ENCODE results near the gene CHST11.
A peak's percentile ranks its signal among the peaks of the same experiment; 100 is the strongest.

Gene CHST11

GRCh38 chr12:104634044-104634443 is 177.3 kb downstream of the CHST11 start:
- H3K4me1 ChIP-seq (ENCODE audit: control insufficient read depth in 1 of 2, insufficient read depth in 2 of 2, low read length in 2 of 2): peaks cover 0 to 5% of the 10 kb centered on the region in 2 donors

GRCh38 chr12:104634852-104635251 is 178.1 kb downstream of the CHST11 start:
- Histone ChIP-seq H3K4me1 (ENCODE audit: control insufficient read depth in 1 of 2, insufficient read depth in 2 of 2, low read length in 2 of 2) (peaks cover 0 to 7% of the 10 kb centered on the region in 2 donors), H3K4me3 (ENCODE audit: low read depth in 1 of 2, low read length in 2 of 2) (no peak overlapping the region), H3K36me3 (ENCODE audit: control insufficient read depth in 1 of 2, insufficient read depth in 2 of 2, low read length in 2 of 2) (no peaks in the 10 kb centered on the region), H3K27ac (ENCODE audit: low read length) (no peak overlapping the region), H3K9me3 (ENCODE audit: control insufficient read depth in 1 of 2, low read length in 2 of 2) (no peaks in the 10 kb centered on the region), H3K27me3 (ENCODE audit: low read depth, low read length) (no peaks in the 10 kb centered on the region)

More at GRCh38 chr12:104634044-104634443, 177.3 kb downstream of the CHST11 start:
- Histone ChIP-seq H3K9me3 (ENCODE audit: control insufficient read depth in 1 of 2, low read length in 2 of 2) (no peaks in the 10 kb centered on the region), H3K4me3 (ENCODE audit: low read depth in 1 of 2, low read length in 2 of 2) (no peak overlapping the region), H3K36me3 (ENCODE audit: control insufficient read depth in 1 of 2, insufficient read depth in 2 of 2, low read length in 2 of 2) (no peaks in the 10 kb centered on the region), H3K27me3 (ENCODE audit: low read depth, low read length) (no peaks in the 10 kb centered on the region), H3K27ac (ENCODE audit: low read length) (no peak overlapping the region)

GRCh38 chr12:104635607-104636343 is 179.0 kb downstream of the CHST11 start:
- no peaks in the 10 kb centered on the region for H3K27me3 ChIP-seq (ENCODE audit: low read depth, low read length)
- H3K9me3 ChIP-seq (ENCODE audit: control insufficient read depth in 1 of 2, low read length in 2 of 2): no peaks in the 10 kb centered on the region

GRCh38 chr12:104636496-104636895 is 179.7 kb downstream of the CHST11 start:
- no peak overlapping the region for H3K27ac ChIP-seq (ENCODE audit: low read length)
- H3K9me3 ChIP-seq (ENCODE audit: control insufficient read depth in 1 of 2, low read length in 2 of 2): peaks cover 0 to 3% of the 10 kb centered on the region in 2 donors
- H3K4me1 ChIP-seq (ENCODE audit: control insufficient read depth in 1 of 2, insufficient read depth in 2 of 2, low read length in 2 of 2): peaks cover 0 to 7% of the 10 kb centered on the region in 2 donors
- H3K36me3 ChIP-seq (ENCODE audit: control insufficient read depth in 1 of 2, insufficient read depth in 2 of 2, low read length in 2 of 2): no peaks in the 10 kb centered on the region
- H3K27me3 ChIP-seq (ENCODE audit: low read depth, low read length): no peaks in the 10 kb centered on the region
- H3K4me3 ChIP-seq (ENCODE audit: low read depth in 1 of 2, low read length in 2 of 2): no peak overlapping the region

More at GRCh38 chr12:104635607-104636343, 179.0 kb downstream of the CHST11 start:
- no peaks in the 10 kb centered on the region for H3K36me3 ChIP-seq (ENCODE audit: control insufficient read depth in 1 of 2, insufficient read depth in 2 of 2, low read length in 2 of 2)
- no peak overlapping the region for H3K27ac ChIP-seq (ENCODE audit: low read length)
- H3K4me1 ChIP-seq (ENCODE audit: control insufficient read depth in 1 of 2, insufficient read depth in 2 of 2, low read length in 2 of 2): peaks cover 0 to 7% of the 10 kb centered on the region in 2 donors
- H3K4me3 ChIP-seq (ENCODE audit: low read depth in 1 of 2, low read length in 2 of 2): no peak overlapping the region

DNA sequence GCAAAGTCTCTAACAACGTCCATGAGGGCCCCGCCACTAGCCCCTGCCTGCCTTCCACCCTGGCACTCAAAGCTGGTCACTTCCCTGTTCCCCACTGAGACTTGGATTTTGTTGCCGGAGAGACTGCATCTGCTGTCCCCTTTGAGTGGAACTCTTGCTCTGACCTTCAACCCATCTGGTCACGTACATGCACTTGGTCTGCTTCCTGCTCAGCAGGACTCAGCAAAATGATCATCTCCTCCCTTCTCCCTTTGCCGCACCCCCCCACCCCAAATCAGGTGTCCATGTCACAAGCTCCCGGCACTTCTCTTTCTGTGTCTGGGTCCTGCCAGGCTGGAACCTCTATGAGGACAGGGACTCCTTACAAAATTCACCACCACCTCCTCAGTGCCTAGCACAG is 180.9 kb downstream of the CHST11 start:
- Histone ChIP-seq H3K4me3 (ENCODE audit: low read depth in 1 of 2, low read length in 2 of 2) (no peak overlapping the region), H3K27ac (ENCODE audit: low read length) (no peak overlapping the region), H3K4me1 (ENCODE audit: control insufficient read depth in 1 of 2, insufficient read depth in 2 of 2, low read length in 2 of 2) (peaks cover 0 to 7% of the 10 kb centered on the region in 2 donors), H3K36me3 (ENCODE audit: control insufficient read depth in 1 of 2, insufficient read depth in 2 of 2, low read length in 2 of 2) (no peaks in the 10 kb centered on the region), H3K9me3 (ENCODE audit: control insufficient read depth in 1 of 2, low read length in 2 of 2) (peaks cover 0 to 3% of the 10 kb centered on the region in 2 donors), H3K27me3 (ENCODE audit: low read depth, low read length) (no peaks in the 10 kb centered on the region)

GRCh38 chr12:104638218-104638850 is 181.6 kb downstream of the CHST11 start:
- Histone ChIP-seq H3K27me3 (ENCODE audit: low read depth, low read length) (no peaks in the 10 kb centered on the region), H3K4me3 (ENCODE audit: low read depth in 1 of 2, low read length in 2 of 2) (no peak overlapping the region), H3K9me3 (ENCODE audit: control insufficient read depth in 1 of 2, low read length in 2 of 2) (peaks cover 0 to 3% of the 10 kb centered on the region in 2 donors), H3K27ac (ENCODE audit: low read length) (no peak overlapping the region), H3K36me3 (ENCODE audit: control insufficient read depth in 1 of 2, insufficient read depth in 2 of 2, low read length in 2 of 2) (no peaks in the 10 kb centered on the region), H3K4me1 (ENCODE audit: control insufficient read depth in 1 of 2, insufficient read depth in 2 of 2, low read length in 2 of 2) (peaks cover 0 to 7% of the 10 kb centered on the region in 2 donors)

DNA sequence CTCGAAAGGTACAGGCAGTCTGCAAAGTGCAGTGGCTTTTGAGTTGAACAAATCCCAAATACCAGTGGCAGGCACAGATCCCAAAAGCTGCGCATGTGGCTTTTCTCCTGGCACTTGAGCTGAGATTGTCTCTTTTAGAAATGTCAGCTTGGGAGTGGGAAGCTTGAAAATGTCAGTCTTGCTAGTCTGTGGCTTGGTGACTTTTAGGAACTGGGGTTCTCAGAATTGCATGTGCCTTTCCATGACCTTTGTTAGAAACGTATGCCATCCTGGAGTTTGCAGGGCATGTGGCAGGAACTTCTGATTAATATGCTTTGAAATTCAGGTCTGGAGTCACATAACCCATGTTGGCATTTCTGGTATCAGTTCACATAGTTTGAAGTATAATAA is 182.1 kb downstream of the CHST11 start:
- peaks cover 0 to 3% of the 10 kb centered on the region in 2 donors for H3K9me3 ChIP-seq (ENCODE audit: control insufficient read depth in 1 of 2, low read length in 2 of 2)
- no peak overlapping the region for H3K4me3 ChIP-seq (ENCODE audit: low read depth in 1 of 2, low read length in 2 of 2)
- peaks cover 0 to 7% of the 10 kb centered on the region in 2 donors for H3K4me1 ChIP-seq (ENCODE audit: control insufficient read depth in 1 of 2, insufficient read depth in 2 of 2, low read length in 2 of 2)
- H3K27me3 ChIP-seq (ENCODE audit: low read depth, low read length): no peaks in the 10 kb centered on the region
- no peaks in the 10 kb centered on the region for H3K36me3 ChIP-seq (ENCODE audit: control insufficient read depth in 1 of 2, insufficient read depth in 2 of 2, low read length in 2 of 2)
- H3K27ac ChIP-seq (ENCODE audit: low read length): no peak overlapping the region

DNA sequence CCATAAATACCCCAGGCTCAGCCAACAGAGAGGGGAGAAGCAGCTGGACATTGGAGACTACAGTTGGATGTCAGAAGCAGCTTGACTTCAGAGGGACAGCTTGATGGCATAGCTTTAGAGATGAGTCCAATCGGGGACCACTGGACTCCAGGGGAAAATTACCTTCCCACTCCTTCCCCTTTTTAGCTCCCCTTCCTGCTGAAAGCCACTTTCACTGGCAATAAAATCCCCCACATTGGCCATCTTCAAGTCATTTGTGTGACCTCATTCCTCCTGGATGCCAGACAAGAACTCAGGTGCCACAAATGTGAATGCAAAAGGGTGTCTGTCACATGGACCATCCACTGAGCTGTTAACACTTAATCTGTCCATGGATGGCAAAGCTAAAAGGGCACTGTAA is 184.2 kb downstream of the CHST11 start:
- H3K36me3 ChIP-seq (ENCODE audit: control insufficient read depth in 1 of 2, insufficient read depth in 2 of 2, low read length in 2 of 2): no peaks in the 10 kb centered on the region
- no peaks in the 10 kb centered on the region for H3K27me3 ChIP-seq (ENCODE audit: low read depth, low read length)
- H3K4me1 ChIP-seq (ENCODE audit: control insufficient read depth in 1 of 2, insufficient read depth in 2 of 2, low read length in 2 of 2): peaks cover 0 to 7% of the 10 kb centered on the region in 2 donors
- H3K4me3 ChIP-seq (ENCODE audit: low read depth in 1 of 2, low read length in 2 of 2): no peak overlapping the region
- H3K9me3 ChIP-seq (ENCODE audit: control insufficient read depth in 1 of 2, low read length in 2 of 2): peaks cover 0 to 3% of the 10 kb centered on the region in 2 donors
- H3K27ac ChIP-seq (ENCODE audit: low read length): no peak overlapping the region

GRCh38 chr12:104641862-104642261 is 185.1 kb downstream of the CHST11 start:
- Histone ChIP-seq H3K27ac (ENCODE audit: low read length) (no peak overlapping the region), H3K9me3 (ENCODE audit: control insufficient read depth in 1 of 2, low read length in 2 of 2) (peaks cover 0 to 3% of the 10 kb centered on the region in 2 donors), H3K27me3 (ENCODE audit: low read depth, low read length) (no peaks in the 10 kb centered on the region), H3K4me3 (ENCODE audit: low read depth in 1 of 2, low read length in 2 of 2) (no peak overlapping the region), H3K36me3 (ENCODE audit: control insufficient read depth in 1 of 2, insufficient read depth in 2 of 2, low read length in 2 of 2) (no peaks in the 10 kb centered on the region), H3K4me1 (ENCODE audit: control insufficient read depth in 1 of 2, insufficient read depth in 2 of 2, low read length in 2 of 2) (peaks cover 0 to 7% of the 10 kb centered on the region in 2 donors)

- Histone ChIP-seq H3K4me1 (ENCODE audit: control insufficient read depth in 1 of 2, insufficient read depth in 2 of 2, low read length in 2 of 2) (peaks cover 0 to 7% of the 10 kb centered on the region in 2 donors), H3K4me3 (ENCODE audit: low read depth in 1 of 2, low read length in 2 of 2) (no peak overlapping the region), H3K27me3 (ENCODE audit: low read depth, low read length) (no peaks in the 10 kb centered on the region), H3K9me3 (ENCODE audit: control insufficient read depth in 1 of 2, low read length in 2 of 2) (peaks cover 0 to 3% of the 10 kb centered on the region in 2 donors), H3K36me3 (ENCODE audit: control insufficient read depth in 1 of 2, insufficient read depth in 2 of 2, low read length in 2 of 2) (no peaks in the 10 kb centered on the region), H3K27ac (ENCODE audit: low read length) (peak overlapping the region; percentile 25)
Measured at GRCh38 chr12:104643093-104643818, 186.5 kb downstream of the CHST11 start.
